Activated CD4-positive, alpha-beta memory T cell treated with anti-CD3 and anti-CD28 coated beads, Interleukin-2, amount 10 ng/mL, durations not matched to agents 7 days and 5 days (primary cell): ENCODE results near the gene UBE2U. TPM values are rescaled to one million over a fixed set of nuclear protein-coding genes. Genes with fewer than 3 reads are reported as not detected.
"Not testable (repeated sequence)": the region's sequence is repeated elsewhere in the genome, so short reads cannot be mapped to it uniquely, and the experiment has no call there.

ENCODE experiments used
- CTCF ChIA-PET: fragments of 350-600 bp; sonication (Branson Sonifier 250); formaldehyde crosslinking; loops from one replicate; lab custom pipeline; 2021; ENCODE audit warnings: antibody characterized with exemption, inconsistent platforms; lab: Charles Lee
- POLR2A ChIA-PET: fragments of 350-600 bp; sonication (Branson Sonifier 250); formaldehyde crosslinking; loops from one replicate; lab custom pipeline; 2021; ENCODE audit warnings: antibody characterized with exemption; lab: Charles Lee
- DNase-seq: peaks from one replicate; pipeline ENCODE4 v3.0.0-alpha.2; 2020
- H3K27ac Mint-ChIP-seq: one replicate; pipeline ENCODE4 v1.8.0; 2021; ENCODE audit warnings: mild to moderate bottlenecking, mixed read lengths
- H3K27me3 Mint-ChIP-seq: one replicate; pipeline ENCODE4 v1.8.0; 2021; ENCODE audit warnings: mixed read lengths
- H3K36me3 Mint-ChIP-seq: one replicate; pipeline ENCODE4 v1.8.0; 2021; ENCODE audit warnings: low read depth, mixed read lengths
- H3K4me1 Mint-ChIP-seq: one replicate; pipeline ENCODE4 v1.8.0; 2021; ENCODE audit warnings: mixed read lengths
- H3K4me3 Mint-ChIP-seq: one replicate; pipeline ENCODE4 v1.8.0; 2021; ENCODE audit warnings: mild to moderate bottlenecking, mixed read lengths
- H3K9me3 Mint-ChIP-seq: one replicate; pipeline ENCODE4 v1.8.0; 2021; ENCODE audit warnings: mixed read lengths
- total RNA-seq, 2 experiments: library from RNA; stranded (reverse); gene quantifications; one replicate each; pipeline ENCODE4 v1.2.3, GENCODE V29; 2021

The UBE2U gene
- total RNA-seq, 2 experiments from 2014 or later: not detected

DNA sequence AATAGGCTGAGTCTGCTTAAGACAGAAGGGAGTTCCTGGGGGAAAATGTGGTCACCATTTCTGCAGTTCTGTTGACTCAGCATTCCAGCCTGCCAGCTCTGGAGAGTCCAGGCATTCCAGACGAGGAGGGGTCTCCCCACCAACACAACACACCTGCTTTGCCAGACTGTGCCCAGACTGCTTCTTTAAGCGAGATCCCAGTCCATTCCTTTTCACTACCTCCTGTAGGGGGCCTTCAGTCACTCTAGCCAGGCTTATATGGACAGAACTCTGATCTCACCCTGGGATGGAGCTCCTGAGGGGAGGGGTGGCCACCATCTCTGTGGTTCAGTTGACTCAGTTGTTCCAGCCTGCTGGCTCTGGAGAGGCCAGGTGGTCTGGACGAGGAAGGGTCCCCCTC, 48.5 kb downstream of the UBE2U start:
- no peak for DNase-seq
- Mint-ChIP-seq H3K36me3 (no peaks in the 10 kb centered on the region), H3K9me3 (no peaks in the 10 kb centered on the region), H3K27me3 (peaks cover 48% of the 10 kb centered on the region), H3K4me3 (no peak overlapping the region), H3K27ac (no peak overlapping the region), H3K4me1 (no peaks in the 10 kb centered on the region)
- ChIA-PET CTCF (no interaction called here), POLR2A (no interaction called here)

DNA sequence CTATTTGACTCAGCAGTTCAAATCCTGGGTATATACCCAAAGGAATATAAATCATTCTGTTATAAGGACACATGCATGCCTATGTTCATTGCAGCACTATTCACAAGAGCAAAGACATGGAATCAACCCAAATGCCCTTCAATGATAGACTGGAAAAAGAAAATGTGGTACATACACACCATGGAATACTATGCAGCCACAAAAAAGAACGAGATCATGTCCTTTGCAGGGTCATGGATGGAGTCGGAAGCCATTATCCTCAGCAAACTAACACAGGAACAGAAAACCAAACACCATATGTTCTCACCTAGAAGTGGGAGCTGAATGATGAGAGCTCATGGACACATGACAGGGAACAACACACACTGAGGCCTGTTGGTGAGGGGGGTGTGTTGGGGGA, 53.8 kb downstream of the UBE2U start:
- peaks cover 52% of the 10 kb centered on the region for H3K27me3 Mint-ChIP-seq
- H3K36me3 Mint-ChIP-seq, DNase-seq, CTCF ChIA-PET, POLR2A ChIA-PET, H3K9me3 Mint-ChIP-seq, H3K4me1 Mint-ChIP-seq, H3K4me3 Mint-ChIP-seq, H3K27ac Mint-ChIP-seq: not testable (repeated sequence)

- H3K4me3 Mint-ChIP-seq, DNase-seq, H3K4me1 Mint-ChIP-seq, H3K27ac Mint-ChIP-seq, H3K9me3 Mint-ChIP-seq, CTCF ChIA-PET, H3K36me3 Mint-ChIP-seq, POLR2A ChIA-PET: not testable (repeated sequence)
- peaks cover 50% of the 10 kb centered on the region for H3K27me3 Mint-ChIP-seq
These were observed 55.0 kb downstream of the UBE2U start for GRCh38 chr1:64258444-64258843.

GRCh38 chr1:64263335-64263734, 59.9 kb downstream of the UBE2U start:
- H3K27ac Mint-ChIP-seq: no peak overlapping the region
- H3K9me3 Mint-ChIP-seq: no peaks in the 10 kb centered on the region
- H3K4me3 Mint-ChIP-seq: no peak overlapping the region
- H3K27me3 Mint-ChIP-seq: peaks cover 28% of the 10 kb centered on the region
- no peak for DNase-seq
- ChIA-PET CTCF (no interaction called here), POLR2A (no interaction called here)
- H3K4me1 Mint-ChIP-seq: no peaks in the 10 kb centered on the region
- no peaks in the 10 kb centered on the region for H3K36me3 Mint-ChIP-seq

DNA sequence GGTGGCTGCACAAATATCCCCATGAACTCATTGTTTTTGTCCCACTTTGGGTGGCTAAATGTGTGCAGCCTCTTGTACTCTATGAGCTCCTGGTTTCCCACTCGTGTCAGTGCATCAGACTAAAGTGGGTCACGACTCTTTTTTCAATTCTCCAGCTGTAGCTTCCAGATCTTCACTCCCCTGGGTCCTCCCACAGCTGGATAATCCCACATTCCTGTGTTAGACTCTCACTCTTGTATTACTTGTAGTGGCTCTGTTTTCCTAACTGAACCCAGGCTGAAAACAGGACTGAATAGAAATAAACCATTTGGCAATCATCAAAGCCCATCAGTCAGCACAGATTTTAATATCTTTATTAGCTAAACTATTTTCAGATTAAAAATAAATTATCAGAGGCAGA, 60.4 kb downstream of the UBE2U start:
- H3K36me3 Mint-ChIP-seq: no peaks in the 10 kb centered on the region
- no peak overlapping the region for H3K4me3 Mint-ChIP-seq
- H3K4me1 Mint-ChIP-seq: no peaks in the 10 kb centered on the region
- ChIA-PET POLR2A (no interaction called here), CTCF (no interaction called here)
- H3K9me3 Mint-ChIP-seq: no peaks in the 10 kb centered on the region
- no peak overlapping the region for H3K27ac Mint-ChIP-seq
- DNase-seq: no peak
- H3K27me3 Mint-ChIP-seq: peaks cover 28% of the 10 kb centered on the region

DNA sequence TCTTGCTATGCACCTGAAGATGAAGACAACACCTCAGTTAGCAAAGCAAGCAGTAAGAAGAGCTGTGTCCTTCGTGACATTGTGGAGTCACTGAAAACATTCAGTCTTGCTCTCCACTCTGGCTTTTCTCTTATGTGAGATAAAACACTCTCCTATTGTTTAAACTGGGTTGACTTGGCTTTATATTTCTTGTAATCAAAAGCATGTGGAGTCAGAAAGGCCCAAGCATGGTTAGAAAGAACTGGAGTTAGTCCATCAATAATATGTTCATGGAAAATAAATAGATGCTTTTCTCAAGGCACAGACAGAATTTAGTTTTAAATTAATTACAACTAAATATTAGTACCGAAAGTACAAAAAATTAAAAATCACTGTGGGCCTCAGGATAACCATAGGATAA, 61.7 kb downstream of the UBE2U start:
- H3K27ac Mint-ChIP-seq: no peak overlapping the region
- H3K36me3 Mint-ChIP-seq: no peaks in the 10 kb centered on the region
- ChIA-PET POLR2A (no interaction called here), CTCF (no interaction called here)
- DNase-seq: no peak
- H3K9me3 Mint-ChIP-seq: no peaks in the 10 kb centered on the region
- peaks cover 28% of the 10 kb centered on the region for H3K27me3 Mint-ChIP-seq
- no peaks in the 10 kb centered on the region for H3K4me1 Mint-ChIP-seq
- no peak overlapping the region for H3K4me3 Mint-ChIP-seq

- Mint-ChIP-seq H3K36me3 (no peaks in the 10 kb centered on the region), H3K9me3 (no peaks in the 10 kb centered on the region), H3K4me3 (no peak overlapping the region), H3K27ac (no peak overlapping the region), H3K27me3 (peaks cover 18% of the 10 kb centered on the region), H3K4me1 (no peaks in the 10 kb centered on the region)
- ChIA-PET POLR2A (no interaction called here), CTCF (no interaction called here)
- no peak for DNase-seq
These were observed 63.6 kb downstream of the UBE2U start for GRCh38 chr1:64266991-64267390.

DNA sequence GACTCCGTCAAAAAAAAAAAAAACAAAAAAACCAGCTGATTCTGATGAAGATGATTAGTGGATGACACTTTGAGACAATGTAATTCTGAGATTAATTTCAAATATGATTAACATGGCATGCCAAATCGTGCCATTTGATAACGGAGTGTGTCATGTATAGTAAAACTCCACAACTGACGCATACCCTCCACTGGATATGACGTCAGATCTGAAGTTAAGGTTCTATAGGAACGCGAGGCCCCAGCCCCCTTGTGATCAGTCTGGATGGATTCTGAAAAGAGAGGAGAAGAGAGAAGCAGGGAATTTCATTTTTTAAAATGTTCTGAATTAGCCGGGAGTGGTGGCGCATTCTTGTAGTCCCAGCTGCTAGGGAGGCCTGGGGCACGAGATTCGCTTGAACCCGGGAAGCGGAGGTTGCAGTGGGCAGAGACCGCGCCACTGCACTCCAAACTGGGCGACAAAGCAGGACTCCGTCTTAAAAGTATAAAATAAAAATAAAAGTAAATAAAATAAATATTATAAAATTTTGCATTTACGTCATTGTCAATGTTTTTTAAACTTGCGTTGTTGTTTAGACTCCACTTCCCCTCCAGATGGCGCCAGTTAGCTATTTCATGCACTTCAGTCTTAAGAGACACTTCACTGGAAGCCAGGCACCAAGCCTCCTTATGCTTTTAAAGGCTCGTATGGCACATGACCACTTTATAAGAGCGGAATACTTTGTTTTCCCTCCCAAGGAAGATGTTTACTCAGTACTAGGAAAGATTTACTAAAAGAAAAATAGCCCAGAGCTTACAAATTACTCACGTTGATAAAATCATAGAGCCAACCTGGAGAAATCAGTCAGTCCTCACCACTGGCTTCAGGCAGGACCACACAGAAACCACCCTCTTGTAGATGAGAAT, 65.5 kb downstream of the UBE2U start:
- H3K4me1 Mint-ChIP-seq: no peaks in the 10 kb centered on the region
- H3K36me3 Mint-ChIP-seq: no peaks in the 10 kb centered on the region
- CTCF ChIA-PET: interaction anchor here (0.7 to 2.7 kb wide), 8 partner anchors 14 to 708 kb away, joined by 3 to 21 read pairs (median 4); no protein-coding TSS in a partner anchor
- H3K27me3 Mint-ChIP-seq: peaks cover 9% of the 10 kb centered on the region
- no peaks in the 10 kb centered on the region for H3K9me3 Mint-ChIP-seq
- DNase-seq: peak; percentile 59
- POLR2A ChIA-PET: no interaction called here
- no peak overlapping the region for H3K4me3 Mint-ChIP-seq
- no peak overlapping the region for H3K27ac Mint-ChIP-seq

DNA sequence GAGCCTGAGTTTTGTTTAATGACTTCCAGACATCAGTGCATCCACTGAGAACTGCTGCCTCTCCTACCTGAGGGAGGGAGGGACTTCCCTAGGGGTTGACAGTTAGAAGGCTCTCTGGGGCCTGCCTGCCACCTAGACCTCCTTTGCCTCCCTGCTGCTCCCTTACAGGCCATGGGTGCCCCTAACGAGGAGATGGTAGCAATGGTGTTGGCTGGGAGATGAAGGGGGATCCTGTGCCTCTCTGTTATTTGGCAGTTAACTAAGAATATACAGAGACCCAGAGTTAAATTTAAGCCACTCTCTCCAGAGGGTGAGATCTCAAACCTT, 66.1 kb downstream of the UBE2U start:
- ChIA-PET POLR2A (no interaction called here), CTCF (interaction anchor here (1.0 to 2.7 kb wide), 5 partner anchors 14 to 556 kb away, joined by 3 to 21 read pairs (median 9); no protein-coding TSS in a partner anchor)
- DNase-seq: no peak
- Mint-ChIP-seq H3K9me3 (no peaks in the 10 kb centered on the region), H3K36me3 (no peaks in the 10 kb centered on the region), H3K27me3 (peaks cover 9% of the 10 kb centered on the region), H3K4me3 (no peak overlapping the region), H3K4me1 (no peaks in the 10 kb centered on the region), H3K27ac (no peak overlapping the region)

DNA sequence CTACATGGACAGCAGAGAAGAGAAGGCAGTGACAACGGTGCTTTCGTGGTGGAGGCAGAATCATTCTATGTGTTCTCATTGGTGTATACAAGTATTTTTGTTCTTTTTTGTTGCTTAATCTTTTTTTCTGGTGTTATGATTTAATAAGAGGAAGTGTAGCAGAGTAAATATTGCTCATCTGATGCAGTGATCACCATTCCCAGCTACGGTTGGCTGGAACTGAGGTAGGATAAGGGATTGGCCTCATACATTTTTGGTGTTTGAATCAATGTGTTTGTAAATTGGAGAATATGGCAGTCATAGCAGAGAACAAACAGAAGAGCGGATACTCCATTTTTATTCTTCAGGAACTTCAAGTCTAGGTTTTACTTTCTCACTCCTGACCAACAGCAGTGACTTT, 76.6 kb downstream of the UBE2U start:
- no peak overlapping the region for H3K27ac Mint-ChIP-seq
- CTCF ChIA-PET: interaction anchor here (1.2 kb wide), 1 partner anchor 403 kb away, joined by 3 read pairs; no protein-coding TSS in a partner anchor

DNA sequence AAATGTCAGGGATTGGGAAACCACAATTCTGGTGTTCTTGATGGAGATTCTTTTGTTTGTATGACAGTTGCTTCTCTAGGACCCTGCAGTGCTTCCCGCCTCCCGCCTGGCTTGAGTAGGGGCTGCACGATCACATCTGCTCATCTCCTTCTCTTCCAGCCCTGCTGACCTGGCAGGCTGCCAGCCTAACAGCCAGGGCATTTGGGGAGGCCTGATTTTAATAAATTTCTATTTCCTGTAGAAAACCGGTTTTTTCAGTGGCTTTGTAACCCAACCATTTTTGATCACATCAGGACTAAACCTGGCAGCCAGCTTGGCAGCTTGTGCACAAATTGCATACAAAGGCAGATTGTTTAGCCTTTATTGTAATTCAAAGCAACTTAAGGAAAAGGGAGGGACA, 78.9 kb downstream of the UBE2U start:
- CTCF ChIA-PET: no interaction called here

More for the DNA sequence above, 76.6 kb downstream of the UBE2U start:
- no peaks in the 10 kb centered on the region for H3K4me1 Mint-ChIP-seq
- no peaks in the 10 kb centered on the region for H3K36me3 Mint-ChIP-seq
- H3K4me3 Mint-ChIP-seq: no peak overlapping the region
- H3K9me3 Mint-ChIP-seq: no peaks in the 10 kb centered on the region
- H3K27me3 Mint-ChIP-seq: no peaks in the 10 kb centered on the region
- POLR2A ChIA-PET: no interaction called here
- no peak for DNase-seq

DNA sequence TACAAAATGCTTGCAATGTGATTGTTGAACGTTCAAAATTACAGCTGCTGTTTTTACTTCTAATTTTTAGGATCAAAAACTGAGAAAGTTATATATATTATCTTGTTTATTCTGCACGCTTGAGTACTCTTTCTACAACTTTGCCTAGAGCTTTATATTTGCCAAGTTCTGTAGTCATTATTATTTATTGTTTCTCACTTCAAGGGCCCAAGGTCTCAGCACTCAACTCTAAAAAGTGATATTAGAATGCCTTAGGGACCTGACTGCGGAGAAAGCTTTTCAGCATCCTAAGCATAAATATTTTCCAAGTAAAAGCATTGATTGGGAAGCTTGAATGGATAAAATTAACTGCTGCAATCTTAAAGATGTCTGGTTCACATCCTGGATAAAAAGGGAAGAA, 83.6 kb downstream of the UBE2U start:
- H3K4me1 Mint-ChIP-seq: no peaks in the 10 kb centered on the region
- CTCF ChIA-PET: no interaction called here
- POLR2A ChIA-PET: no interaction called here
- no peak overlapping the region for H3K4me3 Mint-ChIP-seq
- H3K27me3 Mint-ChIP-seq: peaks cover 7% of the 10 kb centered on the region
- H3K9me3 Mint-ChIP-seq: no peaks in the 10 kb centered on the region
- no peak overlapping the region for H3K27ac Mint-ChIP-seq
- H3K36me3 Mint-ChIP-seq: no peaks in the 10 kb centered on the region
- DNase-seq: no peak

More for the DNA sequence above, 78.9 kb downstream of the UBE2U start:
- POLR2A ChIA-PET: no interaction called here
- H3K4me1 Mint-ChIP-seq: no peaks in the 10 kb centered on the region
- H3K9me3 Mint-ChIP-seq: no peaks in the 10 kb centered on the region
- no peak overlapping the region for H3K27ac Mint-ChIP-seq
- DNase-seq: no peak
- H3K27me3 Mint-ChIP-seq: peaks cover under 1% of the 10 kb centered on the region
- H3K4me3 Mint-ChIP-seq: no peak overlapping the region
- no peaks in the 10 kb centered on the region for H3K36me3 Mint-ChIP-seq

GRCh38 chr1:64290420-64290819, 87.0 kb downstream of the UBE2U start:
- Mint-ChIP-seq H3K4me3 (no peak overlapping the region), H3K9me3 (no peaks in the 10 kb centered on the region), H3K4me1 (no peaks in the 10 kb centered on the region), H3K36me3 (no peaks in the 10 kb centered on the region), H3K27ac (no peak overlapping the region), H3K27me3 (peaks cover 7% of the 10 kb centered on the region)
- POLR2A ChIA-PET: no interaction called here
- no peak for DNase-seq
- CTCF ChIA-PET: no interaction called here

DNA sequence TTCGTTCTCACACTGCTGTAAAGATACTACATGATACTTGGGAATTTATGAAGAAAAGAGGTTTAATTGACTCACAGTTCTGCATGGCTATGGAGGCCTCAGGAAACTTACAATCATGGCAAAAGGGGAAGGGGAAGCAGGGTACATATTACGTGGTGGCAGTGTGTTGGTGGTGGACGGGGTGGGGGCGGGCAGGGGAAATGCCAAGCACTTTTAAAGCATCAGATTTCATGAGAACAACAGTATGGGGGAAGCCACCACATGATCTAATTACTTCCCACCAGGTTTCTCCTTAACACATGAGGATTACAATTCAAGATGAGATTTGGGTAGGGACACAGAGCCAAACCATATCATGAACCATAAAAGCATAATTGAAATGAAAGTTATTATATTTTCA, 88.5 kb downstream of the UBE2U start:
- ChIA-PET POLR2A (no interaction called here), CTCF (no interaction called here)
- no peak overlapping the region for H3K4me3 Mint-ChIP-seq
- DNase-seq: no peak
- peaks cover 7% of the 10 kb centered on the region for H3K27me3 Mint-ChIP-seq
- H3K9me3 Mint-ChIP-seq: no peaks in the 10 kb centered on the region
- H3K36me3 Mint-ChIP-seq: no peaks in the 10 kb centered on the region
- H3K27ac Mint-ChIP-seq: no peak overlapping the region
- H3K4me1 Mint-ChIP-seq: no peaks in the 10 kb centered on the region
